HG02763 (cell line): ENCODE data around the gene MAP4K4.
A peak's percentile ranks its signal among the peaks of the same experiment; 100 is the strongest.

Experiments used
- ATAC-seq: cut with Tn5 transposase; IDR thresholded peaks from one replicate; pipeline ENCODE4 v1.9.1; 2021; ENCODE audit warnings: mild to moderate bottlenecking, moderate library complexity; ENCODE audit not compliant: unreplicated experiment

The MAP4K4 gene

GRCh38 chr2:101831351-101831865 is 133.9 kb downstream of the MAP4K4 start:
- ATAC-seq: peak; percentile 65

GRCh38 chr2:101832114-101832513 is 134.6 kb downstream of the MAP4K4 start:
- ATAC-seq: no peak

DNA sequence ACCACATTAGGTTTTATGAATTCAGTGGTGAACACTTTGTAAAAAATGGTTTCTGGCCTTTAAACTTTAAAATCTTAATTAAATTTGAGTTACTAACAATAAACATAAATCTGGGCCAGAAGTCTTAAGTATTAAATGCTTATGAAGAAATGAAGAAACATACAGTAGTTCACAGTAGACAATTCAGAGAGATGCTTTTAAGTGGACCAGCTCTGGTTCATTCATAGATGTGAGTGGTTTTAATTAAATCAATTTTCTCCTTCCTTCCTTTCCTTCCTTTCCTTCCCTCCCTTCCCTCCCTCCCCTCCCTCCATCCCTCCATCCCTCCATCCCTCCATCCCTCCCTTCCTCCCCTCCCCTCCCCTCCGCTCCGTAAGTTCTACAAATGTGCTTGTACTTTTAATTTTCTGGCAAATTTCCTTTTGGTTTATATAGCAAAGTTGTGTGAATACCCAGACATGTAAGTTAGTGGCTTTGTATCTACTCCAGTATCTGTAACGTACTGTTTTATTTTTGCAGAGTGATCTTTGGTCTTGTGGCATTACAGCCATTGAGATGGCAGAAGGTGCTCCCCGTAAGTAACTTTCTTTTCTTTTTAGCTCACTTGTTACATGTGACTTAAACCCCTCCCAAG is 136.5 kb downstream of the MAP4K4 start:
- no peak for ATAC-seq

- no peak for ATAC-seq
Observed at GRCh38 chr2:101837354-101837753, 139.8 kb downstream of the MAP4K4 start.

DNA sequence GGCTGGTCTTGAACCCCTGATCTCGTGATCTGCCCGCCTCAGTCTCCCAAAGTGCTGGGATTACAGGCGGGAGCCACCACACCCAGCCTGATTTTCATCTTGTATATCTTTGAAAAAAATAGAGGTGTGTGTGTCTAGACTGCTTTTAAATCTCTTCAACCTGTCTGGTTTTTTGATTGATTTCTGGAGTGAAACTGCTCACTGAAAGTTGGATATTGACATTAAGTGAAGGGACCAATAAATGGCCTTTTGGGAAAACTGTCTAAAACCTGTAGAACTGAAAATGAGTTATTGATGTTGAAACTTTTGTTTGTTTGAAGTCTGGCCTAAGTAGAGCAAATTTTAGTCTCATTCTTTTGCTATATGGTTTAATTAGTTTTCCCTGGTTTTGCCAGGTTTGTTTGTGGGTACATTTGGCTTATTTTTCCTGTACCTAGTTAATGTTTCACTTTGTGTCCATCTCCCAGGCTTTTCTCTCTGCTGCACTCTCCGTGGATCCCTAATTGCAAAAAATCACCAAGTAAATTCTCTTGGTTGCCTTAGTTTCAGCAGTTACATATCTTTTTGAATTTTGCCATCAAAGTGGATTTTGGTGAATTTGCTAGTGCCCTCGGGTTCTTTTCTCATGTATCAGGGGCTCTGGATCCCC is 144.3 kb downstream of the MAP4K4 start:
- no peak for ATAC-seq

GRCh38 chr2:101842471-101842870 is 145.0 kb downstream of the MAP4K4 start:
- no peak for ATAC-seq

- no peak for ATAC-seq
Observed at GRCh38 chr2:101843048-101843447, 145.5 kb downstream of the MAP4K4 start.

GRCh38 chr2:101843471-101843870 is 146.0 kb downstream of the MAP4K4 start:
- no peak for ATAC-seq

DNA sequence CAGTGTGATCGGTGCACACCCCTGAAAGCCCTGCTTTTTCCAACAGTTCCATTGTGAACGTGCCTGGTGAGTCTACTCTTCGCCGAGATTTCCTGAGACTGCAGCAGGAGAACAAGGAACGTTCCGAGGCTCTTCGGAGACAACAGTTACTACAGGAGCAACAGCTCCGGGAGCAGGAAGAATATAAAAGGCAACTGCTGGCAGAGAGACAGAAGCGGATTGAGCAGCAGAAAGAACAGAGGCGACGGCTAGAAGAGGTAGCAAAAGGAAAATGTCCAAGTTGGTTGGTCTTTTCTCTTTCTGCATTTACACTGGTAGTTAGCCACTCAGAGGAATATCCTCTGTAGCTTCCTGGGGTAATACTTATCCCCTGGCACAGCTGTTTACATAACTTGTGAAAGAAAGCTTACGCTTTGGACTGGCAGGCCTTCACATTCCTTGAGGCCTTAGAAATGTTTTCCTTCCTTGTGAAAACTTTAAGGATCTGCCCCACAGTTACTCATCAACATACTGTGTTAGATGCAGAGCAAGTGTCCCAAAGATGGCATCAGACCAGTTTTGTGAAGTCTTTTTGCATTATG is 146.6 kb downstream of the MAP4K4 start:
- ATAC-seq: no peak

- ATAC-seq: no peak
Observed at GRCh38 chr2:101846973-101847372, 149.5 kb downstream of the MAP4K4 start.

DNA sequence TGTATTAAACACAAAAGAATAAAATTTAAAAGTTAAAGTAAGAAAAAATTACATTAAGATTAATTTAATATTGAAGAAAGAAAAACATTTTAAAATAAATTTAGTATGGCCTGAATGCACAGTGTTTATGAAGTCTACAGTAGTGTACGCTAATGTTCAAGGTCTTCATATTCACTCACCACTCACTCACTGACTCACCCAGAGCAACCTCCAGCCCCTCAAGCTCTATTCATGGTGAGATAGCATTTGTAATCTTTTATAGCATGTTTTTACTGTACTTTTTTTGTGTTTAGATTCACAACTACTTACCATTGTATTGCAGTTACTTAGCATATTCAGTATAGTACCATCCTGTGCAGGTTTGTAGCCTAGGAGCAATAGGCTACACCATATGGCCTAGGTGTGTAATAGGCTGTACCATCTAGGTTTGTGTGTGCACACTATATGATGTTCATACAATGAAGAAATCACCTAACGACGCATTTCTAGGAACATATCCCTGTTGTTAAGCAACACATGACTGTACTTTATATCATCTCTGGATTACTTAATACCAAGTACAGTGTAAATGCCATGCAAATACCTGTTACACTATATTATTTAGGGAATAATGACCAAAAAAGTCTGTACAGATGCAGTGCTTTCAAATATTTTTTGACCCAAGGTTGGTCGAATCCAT is 150.3 kb downstream of the MAP4K4 start:
- no peak for ATAC-seq

DNA sequence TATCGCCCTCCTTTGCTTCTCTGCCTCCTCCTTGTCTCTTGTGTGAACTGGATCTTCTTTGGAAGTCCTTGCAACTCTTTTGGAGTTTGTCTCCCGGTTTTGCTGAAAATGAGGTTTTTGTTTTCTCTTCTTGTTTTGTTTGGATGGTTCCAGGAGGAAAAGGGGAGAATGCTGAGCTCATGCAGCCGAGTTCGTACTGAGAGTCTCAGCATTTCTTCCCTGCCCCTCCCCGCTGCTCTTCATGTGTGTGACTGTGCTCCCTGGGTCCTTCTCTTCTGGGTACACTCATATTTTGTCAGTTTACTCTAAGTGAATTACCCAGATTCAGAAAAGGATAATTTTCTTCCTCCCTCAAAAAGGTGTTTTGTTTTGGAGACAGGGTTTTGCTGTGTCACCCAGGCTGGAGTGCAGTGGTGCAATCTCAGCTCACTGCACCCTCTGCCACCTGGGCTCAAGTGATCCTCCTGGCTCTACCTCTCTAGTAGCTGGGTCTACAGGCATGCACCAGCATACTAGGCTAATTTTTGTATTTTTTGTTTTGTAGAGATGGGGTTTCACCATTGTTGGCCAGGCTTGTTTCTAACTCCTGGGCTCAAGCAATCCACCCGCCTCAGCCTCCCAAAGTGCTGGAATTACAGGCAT is 151.4 kb downstream of the MAP4K4 start:
- ATAC-seq: no peak

- ATAC-seq: no peak
Observed at GRCh38 chr2:101850450-101850849, 152.9 kb downstream of the MAP4K4 start.

GRCh38 chr2:101850991-101851390 is 153.5 kb downstream of the MAP4K4 start:
- no peak for ATAC-seq

- no peak for ATAC-seq
Observed at GRCh38 chr2:101852824-101853223, 155.3 kb downstream of the MAP4K4 start.

- no peak for ATAC-seq
Observed at GRCh38 chr2:101854877-101855276, 157.4 kb downstream of the MAP4K4 start.

DNA sequence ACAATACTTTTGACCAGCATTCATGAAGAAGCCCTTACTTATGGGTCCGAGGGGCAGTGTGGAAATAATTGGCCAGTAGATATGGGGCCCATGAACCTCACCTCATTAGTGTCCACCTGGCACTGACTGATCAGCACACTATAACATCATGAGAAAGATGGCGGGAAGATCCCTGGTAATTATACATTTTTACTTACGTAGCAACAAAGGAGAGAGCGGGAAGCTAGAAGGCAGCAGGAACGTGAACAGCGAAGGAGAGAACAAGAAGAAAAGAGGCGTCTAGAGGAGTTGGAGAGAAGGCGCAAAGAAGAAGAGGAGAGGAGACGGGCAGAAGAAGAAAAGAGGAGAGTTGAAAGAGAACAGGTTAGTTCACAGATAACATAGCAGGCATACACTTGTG is 158.3 kb downstream of the MAP4K4 start:
- no peak for ATAC-seq

GRCh38 chr2:101858246-101858645 is 160.7 kb downstream of the MAP4K4 start:
- no peak for ATAC-seq

- ATAC-seq: no peak
Observed at GRCh38 chr2:101858910-101859309, 161.4 kb downstream of the MAP4K4 start.

- ATAC-seq: no peak
Observed at GRCh38 chr2:101859604-101860003, 162.1 kb downstream of the MAP4K4 start.

DNA sequence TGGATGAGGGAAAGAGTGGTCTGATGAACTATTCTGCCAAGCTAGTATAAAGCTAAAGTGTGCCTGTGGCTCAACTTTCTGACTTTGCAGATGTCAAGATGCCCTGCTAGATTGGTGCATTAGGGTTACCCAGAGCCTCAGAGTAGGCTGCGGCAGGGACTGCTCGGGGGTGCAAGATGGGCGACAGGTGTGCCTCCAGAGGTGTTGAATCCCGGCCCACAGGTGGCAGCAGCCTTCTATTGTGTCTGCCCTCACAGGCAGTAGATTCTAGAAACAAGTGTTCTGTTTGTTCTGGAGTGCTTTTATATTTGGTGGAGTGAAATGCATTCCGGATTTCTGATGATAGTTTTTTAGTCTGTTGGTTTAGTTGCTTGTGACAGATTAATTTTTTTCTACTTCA is 162.7 kb downstream of the MAP4K4 start:
- ATAC-seq: no peak
